Panc1 (cell line): ENCODE measurements around the gene DOCK11. TPM values are rescaled to one million over a fixed set of nuclear protein-coding genes. Genes with fewer than 3 reads are reported as not detected.

Experiments used
- ATAC-seq: fragments of 200-7000 bp; cut with Tn5 transposase; 2 replicates; pipeline ENCODE4 v1.9.1; 2020; ENCODE audit warnings: mild to moderate bottlenecking, moderate library complexity
- BruUV-seq: library from RNA; stranded (reverse); fragments of 400-500 nt; replicated peaks from 2 replicates; lab custom pipeline; 2021; lab: Mats Ljungman, UMichigan
- CTCF ChIA-PET: fragments of 300-600 bp; sonication (Branson Sonifier 250); formaldehyde crosslinking; loops from one replicate; lab custom pipeline; 2022; ENCODE audit warnings: antibody characterized with exemption; lab: Charles Lee
- POLR2A ChIA-PET: fragments of 300-600 bp; sonication (Branson Sonifier 250); formaldehyde crosslinking; loops from one replicate; lab custom pipeline; 2022; ENCODE audit warnings: antibody characterized with exemption; lab: Charles Lee
- DNase-seq: peaks from one replicate; pipeline ENCODE4 v3.0.0-alpha.2; 2010; ENCODE audit warnings: low read depth, low spot score
- H3K27ac ChIP-seq: 2 replicates; pipeline ENCODE4 v1.5.1; 2011; ENCODE audit warnings: mild to moderate bottlenecking, low read length, inconsistent platforms
- H3K27me3 ChIP-seq: fragments of 200-500 bp; sonication (Bioruptor generic); 2 replicates; pipeline ENCODE4 v1.6.0; 2014; ENCODE audit warnings: low read length, inconsistent platforms; ENCODE audit not compliant: control insufficient read depth, insufficient read depth
- H3K36me3 ChIP-seq: fragments of 200-500 bp; sonication (Bioruptor generic); 2 replicates; pipeline ENCODE4 v1.5.1; 2014; ENCODE audit warnings: inconsistent platforms, mild to moderate bottlenecking, low read length, moderate library complexity; ENCODE audit not compliant: control insufficient read depth, insufficient read depth
- H3K4me1 ChIP-seq: 2 replicates; pipeline ENCODE4 v1.5.1; 2011; ENCODE audit warnings: inconsistent platforms, mild to moderate bottlenecking, low read length, moderate library complexity; ENCODE audit not compliant: control insufficient read depth, insufficient read depth
- H3K4me3 ChIP-seq, 2 experiments: 2 replicates each; pipeline ENCODE4 v1.5.1; 2011 to 2012; ENCODE audit warnings: low read depth in 2 of 2, low read length in 2 of 2, mild to moderate bottlenecking in 2 of 2, inconsistent platforms in 1 of 2, moderate library complexity in 1 of 2
- H3K9me3 ChIP-seq: fragments of 200-500 bp; sonication (Bioruptor generic); 2 replicates; pipeline ENCODE4 v1.5.1; 2014; ENCODE audit warnings: low read depth, mild to moderate bottlenecking, inconsistent platforms, low read length, moderate library complexity; ENCODE audit not compliant: control insufficient read depth, insufficient read depth
- CTCF ChIP-seq: fragments of 450-650 bp; IDR thresholded peaks from 2 replicates; pipeline ENCODE4 v1.5.1; 2017; ENCODE audit warnings: mild to moderate bottlenecking
- POLR2AphosphoS5 ChIP-seq: IDR thresholded peaks from 2 replicates; pipeline ENCODE4 v1.6.1; 2012; ENCODE audit warnings: mild to moderate bottlenecking, low read depth, low read length, moderate library complexity
- REST ChIP-seq, 2 experiments: IDR thresholded peaks; 2 replicates each; pipeline ENCODE4 v1.6.1; 2011 to 2012; ENCODE audit warnings: low read depth in 2 of 2, control low read depth in 1 of 2, low read length in 1 of 2, mild to moderate bottlenecking in 1 of 2, moderate library complexity in 1 of 2; ENCODE audit not compliant: insufficient read depth in 1 of 2
- SIN3A ChIP-seq: IDR thresholded peaks from 2 replicates; pipeline ENCODE4 v1.6.1; 2012; ENCODE audit warnings: low read depth, mild to moderate bottlenecking, low read length, moderate library complexity, borderline replicate concordance; ENCODE audit not compliant: insufficient read depth
- TCF7L2 ChIP-seq: IDR thresholded peaks from 2 replicates; pipeline ENCODE4 v1.6.1; 2011; ENCODE audit warnings: mild to moderate bottlenecking, low read depth, low read length, inconsistent platforms
- in situ Hi-C: cut with HindIII; loops from 2 replicates; pipeline ENCODE4 v1.10.0; 2016; ENCODE audit warnings: low sequenced_read_pairs, low pct_unique_long_range_greater_than_20kb
- intact Hi-C: fragments of 100-400 bp; cut with micrococcal nuclease; formaldehyde crosslinking; loops from one replicate; pipeline ENCODE4 v1.10.0; 2022; ENCODE audit not compliant: unreplicated experiment
- total RNA-seq: library from RNA; stranded (reverse); gene quantifications from one replicate; pipeline ENCODE4 v1.2.1, GENCODE V29; 2021; ENCODE audit not compliant: unreplicated experiment

Gene DOCK11
- total RNA-seq, 1 experiment from 2014 or later = 2.0 TPM

GRCh38 chrX:118510111-118510510 lies 14.5 kb downstream of the DOCK11 start:
- ATAC-seq (no peak), DNase-seq (no peak)
- intact Hi-C loops (no loop called here), in situ Hi-C loops (no loop called here)
- no peaks in the 10 kb centered on the region for H3K9me3 ChIP-seq
- TF ChIP-seq REST (IDR thresholded peaks at IDR 0.05; ENCODE audit: insufficient read depth in 1 of 2, low read depth in 2 of 2, low read length in 1 of 2) (no peak), CTCF (no peak), POLR2AphosphoS5 (no peak)
- ChIA-PET POLR2A (no interaction called here), CTCF (no interaction called here)
- no peak overlapping the region for H3K4me3 ChIP-seq
- no TSS peak for BruUV-seq
- no peaks in the 10 kb centered on the region for H3K4me1 ChIP-seq
- no peak overlapping the region for H3K27ac ChIP-seq
- no peaks in the 10 kb centered on the region for H3K36me3 ChIP-seq
- no peaks in the 10 kb centered on the region for H3K27me3 ChIP-seq

- Histone ChIP-seq H3K9me3 (no peaks in the 10 kb centered on the region), H3K27me3 (no peaks in the 10 kb centered on the region), H3K36me3 (no peaks in the 10 kb centered on the region), H3K4me3 (no peak overlapping the region), H3K4me1 (no peaks in the 10 kb centered on the region), H3K27ac (no peak overlapping the region)
- intact Hi-C loops (no loop called here), in situ Hi-C loops (no loop called here)
- DNase-seq (no peak), ATAC-seq (no peak)
- ChIA-PET CTCF (no interaction called here), POLR2A (no interaction called here)
- TF ChIP-seq SIN3A (no peak), TCF7L2 (no peak), POLR2AphosphoS5 (no peak), CTCF (no peak), REST (IDR thresholded peaks at IDR 0.05; ENCODE audit: insufficient read depth in 1 of 2, low read depth in 2 of 2, low read length in 1 of 2) (no peak)
- no TSS peak for BruUV-seq
Measured at GRCh38 chrX:118513120-118513898, 17.7 kb downstream of the DOCK11 start.
